ENCODE results near the gene SAMD11. TPM values are rescaled to one million over a fixed set of nuclear protein-coding genes. Genes with fewer than 3 reads are reported as not detected.

The SAMD11 gene
- total and polyA plus RNA-seq, 2 donors (not counting 1 experiment from before 2014, with no cell fraction given), result not detected

- Histone ChIP-seq H3K27ac (ENCODE audit: low read length in 2 of 2) (no peak overlapping the region), H2AFZ (ENCODE audit: insufficient read depth, low read depth, low read length, poor library complexity, severe bottlenecking) (no peak overlapping the region), H3K4me1 (ENCODE audit: control insufficient read depth in 2 of 2, insufficient read depth in 2 of 2, low read length in 2 of 2) (peaks cover 16 to 24% of the 10 kb centered on the region in 2 donors), H3K4me2 (replicated peaks; ENCODE audit: low read depth, low read length, poor library complexity, severe bottlenecking) (no peak overlapping the region), H3K9me3 (ENCODE audit: control extremely low read depth in 1 of 3, control insufficient read depth in 2 of 3, insufficient read depth in 1 of 3, low read length in 2 of 3) (no peaks in the 10 kb centered on the region), H4K20me1 (ENCODE audit: control insufficient read depth, insufficient read depth, low read length, poor library complexity, severe bottlenecking) (no peaks in the 10 kb centered on the region), H3K4me3 (ENCODE audit: control extremely low read depth in 1 of 5, extremely low read depth in 1 of 5, insufficient read depth in 1 of 5, low read depth in 2 of 5, low read length in 4 of 5) (no peak overlapping the region), H3K9ac (ENCODE audit: low read length) (no peak overlapping the region), H3K27me3 (replicated peaks in 1 of 4; ENCODE audit: control extremely low read depth in 1 of 4, control insufficient read depth in 3 of 4, insufficient read depth in 4 of 4, low read length in 3 of 4) (peaks cover 0 to 21% (median 5%) of the 10 kb centered on the region in 4 experiments), H3K79me2 (ENCODE audit: control insufficient read depth, insufficient read depth, low read length) (no peaks in the 10 kb centered on the region), H3K36me3 (replicated peaks in 1 of 2; ENCODE audit: control extremely low read depth in 1 of 2, control insufficient read depth in 1 of 2, extremely low read depth in 1 of 2, insufficient read depth in 2 of 2, low read length in 1 of 2) (no peaks in the 10 kb centered on the region)
- peaks cover 6% of the 10 kb centered on the region for H3K4me1 Mint-ChIP-seq
- 94% methylated on average over 31 of the region's 51 CpGs for WGBS (ENCODE audit: insufficient coverage)
- ATAC-seq (ENCODE audit: low read depth), result no peak
- intact Hi-C loops (cut with micrococcal nuclease), result no loop called here
- POLR2A ChIA-PET, result no interaction called here
- no peak for DNase-seq
- no peak for TF ChIP-seq CTCF (IDR thresholded peaks at IDR 0.05)
- TF ChIP-seq EZH2 (IDR thresholded peaks at IDR 0.05; ENCODE audit: borderline replicate concordance, insufficient read depth, low read depth, low read length, poor library complexity, severe bottlenecking), result no peak
- H3K9me3 Mint-ChIP-seq (ENCODE audit: insufficient read depth), result no peaks in the 10 kb centered on the region
- CTCF ChIA-PET, result no interaction called here
- peaks cover 13% of the 10 kb centered on the region for H3K27me3 Mint-ChIP-seq
- no peak overlapping the region for H3K27ac Mint-ChIP-seq
- H3K4me3 Mint-ChIP-seq, result no peak overlapping the region
Measured at GRCh38 chr1:964691-965525, 41.2 kb downstream of the SAMD11 start.

GRCh38 chr1:965526-966134, 41.9 kb downstream of the SAMD11 start:
- DNase-seq, result no peak
- Histone ChIP-seq H3K9me3 (ENCODE audit: control extremely low read depth in 1 of 3, control insufficient read depth in 2 of 3, insufficient read depth in 1 of 3, low read length in 2 of 3) (no peaks in the 10 kb centered on the region), H3K4me2 (replicated peaks; ENCODE audit: low read depth, low read length, poor library complexity, severe bottlenecking) (peak overlapping the region; percentile 99), H3K36me3 (replicated peaks in 1 of 2; ENCODE audit: control extremely low read depth in 1 of 2, control insufficient read depth in 1 of 2, extremely low read depth in 1 of 2, insufficient read depth in 2 of 2, low read length in 1 of 2) (no peaks in the 10 kb centered on the region), H3K4me3 (ENCODE audit: control extremely low read depth in 1 of 5, extremely low read depth in 1 of 5, insufficient read depth in 1 of 5, low read depth in 2 of 5, low read length in 4 of 5) (no peak overlapping the region), H3K27me3 (replicated peaks in 1 of 4; ENCODE audit: control extremely low read depth in 1 of 4, control insufficient read depth in 3 of 4, insufficient read depth in 4 of 4, low read length in 3 of 4) (peaks cover 0 to 27% (median 6%) of the 10 kb centered on the region in 4 experiments), H3K9ac (ENCODE audit: low read length) (no peak overlapping the region), H3K79me2 (ENCODE audit: control insufficient read depth, insufficient read depth, low read length) (no peaks in the 10 kb centered on the region), H2AFZ (ENCODE audit: insufficient read depth, low read depth, low read length, poor library complexity, severe bottlenecking) (no peak overlapping the region), H3K4me1 (ENCODE audit: control insufficient read depth in 2 of 2, insufficient read depth in 2 of 2, low read length in 2 of 2) (peaks cover 13 to 20% of the 10 kb centered on the region in 2 donors), H3K27ac (ENCODE audit: low read length in 2 of 2) (no peak overlapping the region), H4K20me1 (ENCODE audit: control insufficient read depth, insufficient read depth, low read length, poor library complexity, severe bottlenecking) (no peaks in the 10 kb centered on the region)
- no peak for ATAC-seq (ENCODE audit: low read depth)
- ChIA-PET CTCF (no interaction called here), POLR2A (no interaction called here)
- Mint-ChIP-seq H3K4me3 (peak overlapping the region; percentile 32), H3K27ac (no peak overlapping the region), H3K9me3 (ENCODE audit: insufficient read depth) (no peaks in the 10 kb centered on the region), H3K27me3 (peaks cover 13% of the 10 kb centered on the region), H3K4me1 (peaks cover 6% of the 10 kb centered on the region)
- WGBS (ENCODE audit: insufficient coverage), result 69% methylated on average over 26 of the region's 26 CpGs
- no peak for TF ChIP-seq CTCF (IDR thresholded peaks at IDR 0.05)
- TF ChIP-seq EZH2 (IDR thresholded peaks at IDR 0.05; ENCODE audit: borderline replicate concordance, insufficient read depth, low read depth, low read length, poor library complexity, severe bottlenecking), result no peak
- intact Hi-C loops (cut with micrococcal nuclease), result no loop called here
